Measurements from ENCODE around the gene GREM1. TPM values are rescaled to one million over a fixed set of nuclear protein-coding genes. Genes with fewer than 3 reads are reported as not detected.
A peak's percentile ranks its signal among the peaks of the same experiment; 100 is the strongest.

Gene GREM1
- polyA plus RNA-seq (2013, experiment 1 of 2) = 9.5 TPM
- polyA plus RNA-seq (2013, experiment 2 of 2) = 9.4 TPM

- WGBS (ENCODE audit: extremely low coverage, insufficient coverage, low lambda C conversion rate) = no CpG with 5 or more reads among the region's 99 CpGs
- peaks cover 15% of the 10 kb centered on the region for H3K27me3 ChIP-seq (ENCODE audit: insufficient read depth, low read length, poor library complexity)
These were observed at the start of gene GREM1 for GRCh38 chr15:32717426-32718226. Gene GREM1, plus strand, starts transcription at chr15:32718004. Its CDS starts 12,687 bp downstream, at chr15:32730691.

DNA sequence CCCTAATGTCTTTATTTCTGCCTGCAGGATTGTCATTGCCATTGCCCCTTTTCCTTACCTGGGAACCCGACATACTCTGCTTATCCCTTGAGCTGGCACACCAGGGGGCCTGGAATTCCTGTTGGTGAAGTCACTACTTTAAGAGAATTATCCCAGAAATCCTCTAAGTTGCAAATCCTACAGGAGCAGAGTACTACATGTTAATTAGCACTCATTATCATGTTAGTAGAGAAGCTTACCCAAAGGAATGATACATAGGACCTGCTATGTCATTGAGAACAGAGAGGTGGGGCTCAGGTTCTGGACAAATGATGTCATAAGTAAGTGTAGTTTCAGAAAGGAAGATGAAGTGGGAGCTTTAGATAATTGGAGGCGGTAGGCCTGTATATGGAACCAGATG lies 48.9 kb upstream of the GREM1 start:
- Histone ChIP-seq H3K23ac (ENCODE audit: low read length) (no peak overlapping the region), H2AK5ac (ENCODE audit: low read length) (no peak overlapping the region), H2BK120ac (ENCODE audit: low read depth, low read length) (no peak overlapping the region), H2BK5ac (ENCODE audit: low read length) (no peak overlapping the region), H2BK15ac (replicated peaks; ENCODE audit: low read depth) (no peak overlapping the region), H3K27me3 (ENCODE audit: insufficient read depth, low read length, poor library complexity) (no peaks in the 10 kb centered on the region), H4K8ac (ENCODE audit: low read depth, low read length) (no peak overlapping the region), H4K5ac (ENCODE audit: low read length) (no peak overlapping the region), H3K4me3 (ENCODE audit: low read length) (no peak overlapping the region), H3K79me2 (ENCODE audit: control insufficient read depth, insufficient read depth, low read length) (no peaks in the 10 kb centered on the region), H3K4me2 (ENCODE audit: low read length) (no peak overlapping the region), H3K27ac (ENCODE audit: low read depth, low read length) (no peak overlapping the region), H3K4ac (ENCODE audit: low read depth, low read length) (no peak overlapping the region), H3K4me1 (ENCODE audit: control insufficient read depth, low read depth, low read length) (peaks cover 8% of the 10 kb centered on the region), H3K56ac (ENCODE audit: low read length) (no peak overlapping the region), H3K79me1 (ENCODE audit: low read length) (no peaks in the 10 kb centered on the region), H3K18ac (ENCODE audit: low read length) (no peak overlapping the region), H3K36me3 (ENCODE audit: control insufficient read depth, insufficient read depth, low read length) (no peaks in the 10 kb centered on the region), H3K9ac (ENCODE audit: low read length) (no peak overlapping the region)
- WGBS (ENCODE audit: extremely low coverage, insufficient coverage, low lambda C conversion rate) = no CpG with 5 or more reads among the region's 2 CpGs
- peak; percentile 96 for DNase-seq

More at GRCh38 chr15:32717426-32718226, at the start of gene GREM1:
- Histone ChIP-seq H3K27ac (ENCODE audit: low read depth, low read length) (no peak within 1 kb of the TSS), H3K4me1 (ENCODE audit: control insufficient read depth, low read depth, low read length) (peaks cover 2% of the 10 kb centered on the region), H3K4me2 (ENCODE audit: low read length) (peak within 1 kb of the TSS; percentile 78), H2BK5ac (ENCODE audit: low read length) (no peak within 1 kb of the TSS), H3K4me3 (ENCODE audit: low read length) (peak within 1 kb of the TSS; percentile 37), H2AK5ac (ENCODE audit: low read length) (no peak within 1 kb of the TSS), H2BK15ac (replicated peaks; ENCODE audit: low read depth) (no peak within 1 kb of the TSS), H3K18ac (ENCODE audit: low read length) (peak within 1 kb of the TSS; percentile 72), H3K79me1 (ENCODE audit: low read length) (no peaks in the 10 kb centered on the region), H3K23ac (ENCODE audit: low read length) (no peak within 1 kb of the TSS), H4K8ac (ENCODE audit: low read depth, low read length) (no peak within 1 kb of the TSS), H3K9ac (ENCODE audit: low read length) (peak within 1 kb of the TSS; percentile 52), H3K79me2 (ENCODE audit: control insufficient read depth, insufficient read depth, low read length) (no peaks in the 10 kb centered on the region), H4K5ac (ENCODE audit: low read length) (no peak within 1 kb of the TSS), H3K56ac (ENCODE audit: low read length) (peak within 1 kb of the TSS; percentile 74), H3K36me3 (ENCODE audit: control insufficient read depth, insufficient read depth, low read length) (no peaks in the 10 kb centered on the region), H3K4ac (ENCODE audit: low read depth, low read length) (no peak within 1 kb of the TSS), H2BK120ac (ENCODE audit: low read depth, low read length) (no peak within 1 kb of the TSS)
- DNase-seq = peak; percentile 73

DNA sequence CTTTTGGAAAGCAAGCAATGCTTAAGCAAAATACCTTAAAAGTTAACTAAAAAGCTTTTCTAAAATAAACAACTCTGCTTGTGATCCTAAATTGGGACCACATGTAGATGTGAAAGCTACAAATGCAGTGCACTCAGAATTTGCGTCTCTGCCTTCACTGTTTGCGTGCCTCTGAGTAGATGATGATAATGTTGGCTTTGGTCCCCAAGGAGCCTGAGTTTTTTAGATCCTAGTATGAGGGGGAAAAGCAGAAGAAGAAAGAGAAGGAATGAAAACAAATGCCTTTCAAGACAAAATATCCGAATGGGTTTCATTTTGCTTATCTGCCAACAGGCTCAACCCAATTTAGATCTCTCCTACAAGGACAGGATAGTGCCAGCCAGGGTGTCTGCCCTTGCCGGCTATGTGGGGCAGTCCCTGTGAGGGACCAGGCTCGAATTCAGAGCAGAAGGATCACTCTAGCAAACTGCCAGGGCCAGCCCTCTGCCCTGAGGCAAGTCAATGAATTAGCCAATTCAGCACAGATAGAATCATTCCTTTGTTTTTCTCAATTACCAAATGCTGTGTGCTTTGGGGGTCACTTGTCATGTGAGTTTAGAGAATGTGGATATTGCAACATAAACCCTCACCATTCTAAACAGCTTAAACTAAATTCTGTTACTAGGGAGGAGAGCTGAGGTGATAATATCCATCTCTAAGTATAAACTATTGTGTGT lies 47.8 kb upstream of the GREM1 start:
- Histone ChIP-seq H3K79me1 (ENCODE audit: low read length) (no peaks in the 10 kb centered on the region), H4K8ac (ENCODE audit: low read depth, low read length) (no peak overlapping the region), H3K4ac (ENCODE audit: low read depth, low read length) (no peak overlapping the region), H3K36me3 (ENCODE audit: control insufficient read depth, insufficient read depth, low read length) (no peaks in the 10 kb centered on the region), H4K5ac (ENCODE audit: low read length) (no peak overlapping the region), H2BK120ac (ENCODE audit: low read depth, low read length) (no peak overlapping the region), H2AK5ac (ENCODE audit: low read length) (no peak overlapping the region), H3K27ac (ENCODE audit: low read depth, low read length) (no peak overlapping the region), H3K23ac (ENCODE audit: low read length) (no peak overlapping the region), H3K9ac (ENCODE audit: low read length) (no peak overlapping the region), H3K4me3 (ENCODE audit: low read length) (no peak overlapping the region), H3K4me2 (ENCODE audit: low read length) (no peak overlapping the region), H3K27me3 (ENCODE audit: insufficient read depth, low read length, poor library complexity) (no peaks in the 10 kb centered on the region), H3K4me1 (ENCODE audit: control insufficient read depth, low read depth, low read length) (peaks cover 8% of the 10 kb centered on the region), H3K79me2 (ENCODE audit: control insufficient read depth, insufficient read depth, low read length) (no peaks in the 10 kb centered on the region), H3K56ac (ENCODE audit: low read length) (no peak overlapping the region), H2BK5ac (ENCODE audit: low read length) (no peak overlapping the region), H3K18ac (ENCODE audit: low read length) (no peak overlapping the region), H2BK15ac (replicated peaks; ENCODE audit: low read depth) (no peak overlapping the region)
- no CpG with 5 or more reads among the region's 5 CpGs for WGBS (ENCODE audit: extremely low coverage, insufficient coverage, low lambda C conversion rate)
- peak; percentile 83 for DNase-seq

DNA sequence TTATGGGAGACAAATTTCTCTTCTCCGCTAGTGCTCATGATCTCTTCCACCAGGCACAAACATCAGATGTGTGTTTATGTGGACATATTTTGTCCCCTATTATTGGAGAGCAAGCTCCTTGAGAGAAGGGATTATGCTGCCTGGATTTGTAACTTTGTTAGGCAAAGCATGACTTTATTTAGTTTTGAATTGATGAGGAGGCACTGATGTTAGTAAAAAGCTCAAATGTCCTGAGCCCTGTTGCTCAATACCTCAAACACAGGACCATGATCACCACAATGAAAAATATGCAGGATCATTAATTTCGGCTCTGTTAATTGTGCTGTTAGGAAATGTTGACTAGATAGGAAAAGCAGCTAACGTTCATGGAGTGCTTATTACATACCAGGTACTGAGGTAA lies 47.2 kb upstream of the GREM1 start:
- Histone ChIP-seq H3K79me1 (ENCODE audit: low read length) (no peaks in the 10 kb centered on the region), H3K27ac (ENCODE audit: low read depth, low read length) (no peak overlapping the region), H3K4me1 (ENCODE audit: control insufficient read depth, low read depth, low read length) (peaks cover 8% of the 10 kb centered on the region), H4K8ac (ENCODE audit: low read depth, low read length) (no peak overlapping the region), H3K9ac (ENCODE audit: low read length) (no peak overlapping the region), H2AK5ac (ENCODE audit: low read length) (no peak overlapping the region), H3K79me2 (ENCODE audit: control insufficient read depth, insufficient read depth, low read length) (no peaks in the 10 kb centered on the region), H3K18ac (ENCODE audit: low read length) (no peak overlapping the region), H3K4ac (ENCODE audit: low read depth, low read length) (no peak overlapping the region), H2BK15ac (replicated peaks; ENCODE audit: low read depth) (no peak overlapping the region), H2BK120ac (ENCODE audit: low read depth, low read length) (no peak overlapping the region), H3K4me2 (ENCODE audit: low read length) (no peak overlapping the region), H3K36me3 (ENCODE audit: control insufficient read depth, insufficient read depth, low read length) (no peaks in the 10 kb centered on the region), H4K5ac (ENCODE audit: low read length) (no peak overlapping the region), H3K23ac (ENCODE audit: low read length) (no peak overlapping the region), H3K56ac (ENCODE audit: low read length) (no peak overlapping the region), H2BK5ac (ENCODE audit: low read length) (no peak overlapping the region), H3K4me3 (ENCODE audit: low read length) (no peak overlapping the region), H3K27me3 (ENCODE audit: insufficient read depth, low read length, poor library complexity) (no peaks in the 10 kb centered on the region)
- no CpG with 5 or more reads among the region's 3 CpGs for WGBS (ENCODE audit: extremely low coverage, insufficient coverage, low lambda C conversion rate)
- no peak for DNase-seq

DNA sequence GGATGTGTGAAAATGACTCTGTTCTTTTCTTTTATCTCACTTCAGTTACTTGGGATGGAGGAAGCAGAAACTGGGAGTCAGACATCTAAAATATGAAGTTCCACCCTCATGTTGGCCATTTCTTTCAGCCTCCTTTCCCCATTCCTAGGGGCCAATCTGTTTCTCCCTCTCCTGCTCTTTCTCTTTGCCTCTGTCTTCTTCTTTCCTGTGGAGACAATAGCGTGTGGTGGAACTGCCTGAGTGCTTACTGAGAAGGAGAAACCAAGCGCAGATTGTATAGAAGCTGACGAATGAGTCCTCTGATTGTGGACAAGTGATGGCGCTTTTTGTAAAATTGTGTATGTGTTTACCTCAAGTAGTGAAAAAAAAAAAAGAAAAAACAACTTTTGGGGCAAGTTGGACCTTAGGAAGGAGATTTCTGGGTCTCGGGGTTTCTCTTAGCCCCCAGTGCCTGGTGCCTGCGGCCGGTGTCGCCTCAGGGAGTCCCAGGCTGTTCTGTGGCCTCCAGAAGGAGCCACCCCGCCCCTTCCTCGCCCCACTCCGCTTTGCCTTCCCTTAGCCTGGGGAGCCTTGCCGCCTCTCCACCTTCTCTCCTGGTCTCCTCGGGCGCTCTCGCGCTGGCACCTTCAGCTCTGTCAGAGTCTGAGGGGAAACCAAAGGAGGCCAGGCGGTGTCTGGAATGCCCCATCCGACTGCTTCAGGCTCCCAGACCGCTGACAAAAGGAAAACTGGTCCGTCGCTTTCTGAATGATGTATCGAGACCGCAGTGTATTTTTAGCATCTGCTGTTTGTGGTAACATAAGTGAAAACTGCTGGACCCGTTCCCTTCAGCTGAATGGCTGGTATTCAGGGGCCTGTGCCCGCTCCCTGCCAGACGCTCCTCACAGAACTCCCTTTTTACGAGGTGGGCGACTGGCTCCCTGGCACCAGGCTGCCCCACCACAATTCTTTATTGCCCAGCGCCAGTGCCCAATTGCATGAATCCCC lies 46.2 kb upstream of the GREM1 start:
- DNase-seq = no peak
- Histone ChIP-seq H3K4ac (ENCODE audit: low read depth, low read length) (no peak overlapping the region), H3K23ac (ENCODE audit: low read length) (no peak overlapping the region), H2BK5ac (ENCODE audit: low read length) (no peak overlapping the region), H3K36me3 (ENCODE audit: control insufficient read depth, insufficient read depth, low read length) (no peaks in the 10 kb centered on the region), H3K4me1 (ENCODE audit: control insufficient read depth, low read depth, low read length) (peaks cover 8% of the 10 kb centered on the region), H3K56ac (ENCODE audit: low read length) (no peak overlapping the region), H4K8ac (ENCODE audit: low read depth, low read length) (no peak overlapping the region), H3K4me2 (ENCODE audit: low read length) (no peak overlapping the region), H3K79me2 (ENCODE audit: control insufficient read depth, insufficient read depth, low read length) (no peaks in the 10 kb centered on the region), H3K4me3 (ENCODE audit: low read length) (no peak overlapping the region), H2BK120ac (ENCODE audit: low read depth, low read length) (no peak overlapping the region), H3K9ac (ENCODE audit: low read length) (no peak overlapping the region), H3K18ac (ENCODE audit: low read length) (no peak overlapping the region), H4K5ac (ENCODE audit: low read length) (no peak overlapping the region), H2AK5ac (ENCODE audit: low read length) (no peak overlapping the region), H3K79me1 (ENCODE audit: low read length) (no peaks in the 10 kb centered on the region), H2BK15ac (replicated peaks; ENCODE audit: low read depth) (no peak overlapping the region), H3K27me3 (ENCODE audit: insufficient read depth, low read length, poor library complexity) (no peaks in the 10 kb centered on the region), H3K27ac (ENCODE audit: low read depth, low read length) (no peak overlapping the region)
- no CpG with 5 or more reads among the region's 29 CpGs for WGBS (ENCODE audit: extremely low coverage, insufficient coverage, low lambda C conversion rate)

Measured in mesendoderm (in vitro differentiated cells).